K562 (cell line): ENCODE measurements around the gene NPPC. TPM values are rescaled to one million over a fixed set of nuclear protein-coding genes. Genes with fewer than 3 reads are reported as not detected.
A peak's percentile ranks its signal among the peaks of the same experiment; 100 is the strongest.

Experiments used
- ATAC-seq: fragments of 200-7000 bp; cut with Tn5 transposase; 3 replicates; pipeline ENCODE4 v1.9.1; 2020; ENCODE audit warnings: moderate library complexity
- BruUV-seq: library from RNA; stranded (reverse); fragments of 400-500 nt; replicated peaks from 2 replicates; lab custom pipeline; 2021; lab: Mats Ljungman, UMichigan
- CTCF ChIA-PET: fragments of 300-600 bp; formaldehyde crosslinking; extraction: SDS; loops from one replicate; lab custom pipeline; 2021; ENCODE audit warnings: low intra/inter-chr PET ratio; lab: Yijun Ruan, JAX
- POLR2A ChIA-PET: fragments of 300-600, 350-650 bp; sonication (Branson Sonifier 250); formaldehyde crosslinking; extraction: SDS; loops from one replicate; lab custom pipeline; 2021; ENCODE audit warnings: antibody characterized with exemption, inconsistent platforms; lab: Yijun Ruan, JAX
- DNase-seq, 4 experiments: peaks; one replicate each; pipeline versions ENCODE4 v3.0.0 to v3.0.0-alpha.2; 2011 to 2018; ENCODE audit warnings: low spot score in 3 of 4, mixed read lengths in 3 of 4; ENCODE audit errors: extremely low read depth in 1 of 4
- FAIRE-seq: peaks from 2 replicates; lab custom pipeline; 2011; peaks lifted over from hg19 to GRCh38; lab: Jason Lieb, UNC
- H2AFZ ChIP-seq: 2 replicates; pipeline ENCODE4 v1.6.0; 2011; ENCODE audit warnings: low read depth, low read length, control low read depth, inconsistent platforms
- H3K27ac ChIP-seq: fragments of 200-600 bp; 3 replicates; pipeline ENCODE4 v1.8.0; 2011; ENCODE audit warnings: low read depth, mild to moderate bottlenecking, control low read depth, inconsistent platforms, low read length, moderate library complexity, mixed read lengths; ENCODE audit errors: extremely low read depth
- H3K27me3 ChIP-seq, 2 experiments: fragments of 300-600 bp in 1 of 2; 2 replicates in 1 of 2; 3 replicates in 1 of 2; pipeline versions ENCODE4 v1.6.0 to v1.8.0; 2011; ENCODE audit warnings: inconsistent platforms in 2 of 2, low read length in 2 of 2, mild to moderate bottlenecking in 1 of 2, mixed read lengths in 1 of 2, moderate library complexity in 1 of 2; ENCODE audit not compliant: control insufficient read depth in 2 of 2, insufficient read depth in 2 of 2
- H3K36me3 ChIP-seq: fragments of 300-600 bp; 3 replicates; pipeline ENCODE4 v1.8.0; 2011; ENCODE audit warnings: mild to moderate bottlenecking, low read length, inconsistent platforms; ENCODE audit not compliant: control insufficient read depth, insufficient read depth
- H3K4me1 ChIP-seq, 2 experiments: fragments of 200-600 bp in 1 of 2; replicated peaks in 1 of 2; 2 replicates in 1 of 2; 3 replicates in 1 of 2; pipeline versions ENCODE4 v1.5.1 to v1.8.0; 2011; ENCODE audit warnings: inconsistent platforms in 2 of 2, low read length in 2 of 2, mild to moderate bottlenecking in 1 of 2, mixed read lengths in 1 of 2, moderate library complexity in 1 of 2; ENCODE audit not compliant: control insufficient read depth in 2 of 2, insufficient read depth in 2 of 2
- H3K4me2 ChIP-seq: 2 replicates; pipeline ENCODE4 v1.6.1; 2011; ENCODE audit warnings: low read length, control low read depth, inconsistent platforms, mixed read lengths; ENCODE audit not compliant: insufficient read depth
- H3K4me3 ChIP-seq: fragments of 200-600 bp; sonication (generic), shearing (Covaris generic); 2 replicates; pipeline ENCODE4 v1.5.1; 2016; ENCODE audit warnings: control low read depth, inconsistent platforms
- H3K79me2 ChIP-seq: fragments of 200-600 bp; 3 replicates; pipeline ENCODE4 v1.8.0; 2011; ENCODE audit warnings: low read length, inconsistent platforms; ENCODE audit not compliant: control insufficient read depth, insufficient read depth
- H3K9ac ChIP-seq, 2 experiments: 2 replicates each; pipeline versions ENCODE4 v1.6.0 to v1.6.1; 2011; ENCODE audit warnings: low read depth in 2 of 2, low read length in 2 of 2, control low read depth in 1 of 2, inconsistent platforms in 1 of 2, mild to moderate bottlenecking in 1 of 2, mixed read lengths in 1 of 2; ENCODE audit not compliant: insufficient read depth in 1 of 2
- H3K9me1 ChIP-seq: one replicate; pipeline ENCODE4 v1.6.0; 2011; ENCODE audit warnings: inconsistent platforms, mild to moderate bottlenecking, low read length, moderate library complexity; ENCODE audit not compliant: control insufficient read depth, insufficient read depth
- H3K9me3 ChIP-seq: replicated peaks from 2 replicates; pipeline ENCODE4 v1.5.1; 2011; ENCODE audit warnings: low read depth, low read length, inconsistent platforms; ENCODE audit not compliant: control insufficient read depth, insufficient read depth
- H4K20me1 ChIP-seq: replicated peaks from 2 replicates; pipeline ENCODE4 v1.6.1; 2011; ENCODE audit warnings: low read length, inconsistent platforms, mixed read lengths; ENCODE audit not compliant: control insufficient read depth, insufficient read depth
- CHD2 ChIP-seq: IDR thresholded peaks from 2 replicates; pipeline ENCODE4 v1.6.1; 2011; ENCODE audit warnings: low read depth, low read length
- EGR1 ChIP-seq: fragments of 450-650 bp; conservative IDR thresholded peaks from 2 replicates; pipeline ENCODE4 v1.6.1; 2017; ENCODE audit warnings: mild to moderate bottlenecking
- HDAC3 ChIP-seq: fragments of 450-650 bp; IDR thresholded peaks from 2 replicates; pipeline ENCODE4 v1.6.1; 2018; ENCODE audit warnings: borderline replicate concordance, mild to moderate bottlenecking, moderate library complexity; ENCODE audit not compliant: partially characterized antibody
- MAFF ChIP-seq: IDR thresholded peaks from 2 replicates; pipeline ENCODE4 v1.6.1; 2012; ENCODE audit warnings: low read length, improper control_type of control experiment
- PHB2 ChIP-seq: fragments of 450-650 bp; IDR thresholded peaks from 2 replicates; pipeline ENCODE4 v1.6.1; 2017; ENCODE audit warnings: low read depth
- RBM25 ChIP-seq: fragments of 200-400 bp; formaldehyde crosslinking; IDR thresholded peaks from 2 replicates; pipeline ENCODE4 v1.6.1; 2018; ENCODE audit warnings: low read length, low read depth, moderate library complexity; ENCODE audit not compliant: severe bottlenecking
- ZFP1 ChIP-seq: fragments of 450-650 bp; formaldehyde crosslinking; IDR thresholded peaks from 2 replicates; pipeline ENCODE4 v1.4.0; 2020; ENCODE audit warnings: mild to moderate bottlenecking, mixed read lengths
- WGBS: fragments of 100-300 bp; shearing (Covaris generic); methylation state at CpG from one replicate; pipeline ENCODE4 v1.1.6; 2016; ENCODE audit warnings: low coverage, mixed read lengths; ENCODE audit not compliant: insufficient coverage; ENCODE audit errors: missing lambda C conversion rate; 5-methylcytosine and 5-hydroxymethylcytosine counted together
- in situ Hi-C: fragments of 300-500 bp; cut with MboI; formaldehyde crosslinking; loops from 4 replicates; pipeline ENCODE4 v1.15.0; 2018; ENCODE audit warnings: inconsistent platforms, mixed read lengths
- intact Hi-C: fragments of 100-400 bp; cut with micrococcal nuclease; formaldehyde crosslinking; loops from 2 replicates; pipeline ENCODE4 v1.14.2; 2022
- polyA plus RNA-seq, 8 experiments: library from polyadenylated mRNA; depleted of rRNA in 4 of 8; stranded (reverse) in 5 of 8; unstranded in 3 of 8; fragments of >200 nt; fragmentation: Nextera tagmentation in 2 of 8; fragmentation: Illumina TruSeq in 1 of 8; extraction: Ambion mirVana in 2 of 8; extraction: Trizol in 1 of 8; gene quantifications; 2 replicates each; pipeline versions ENCODE4 v1.2.1 to v1.2.3, GENCODE V29; 2011 to 2014; ENCODE audit warnings: inconsistent platforms in 1 of 8, missing spikeins in 1 of 8
- total RNA-seq, 7 experiments: library from RNA; depleted of rRNA in 6 of 7; stranded (reverse); fragments of >200 nt in 6 of 7; fragmentation: Illumina TruSeq in 2 of 7; extraction: Trizol in 2 of 7; gene quantifications; 2 replicates each; pipeline versions ENCODE4 v1.2.1 to v1.2.3, GENCODE V29; 2011 to 2021; ENCODE audit warnings: low replicate concordance in 1 of 7
- TF ChIP-seq, protein P1 (sequence below), 2 experiments: IDR thresholded peaks; 2 replicates each; pipeline ENCODE4 v1.6.1; 2011; ENCODE audit warnings: borderline replicate concordance in 1 of 2, control low read depth in 1 of 2, low read depth in 1 of 2, low read length in 1 of 2, mild to moderate bottlenecking in 1 of 2, mixed read lengths in 1 of 2, moderate library complexity in 1 of 2; ENCODE audit not compliant: insufficient read depth in 1 of 2, insufficient read length in 1 of 2, poor library complexity in 1 of 2, severe bottlenecking in 1 of 2; ENCODE audit errors: extremely low read depth in 1 of 2
- TF ChIP-seq, protein P2 (sequence below): fragments of 450-650 bp; IDR thresholded peaks from 2 replicates; pipeline ENCODE4 v1.6.1; 2014; ENCODE audit warnings: low read depth, mild to moderate bottlenecking, moderate library complexity, borderline replicate concordance
- TF ChIP-seq, protein P3 (sequence below): IDR thresholded peaks from 2 replicates; pipeline ENCODE4 v1.6.1; 2016; ENCODE audit warnings: missing genetic modification characterization, missing compliant biosample characterization
- TF ChIP-seq, protein P4 (sequence below): fragments of 250-450 bp; sonication (Bioruptor Pico); IDR thresholded peaks from 2 replicates; pipeline ENCODE4 v1.4.0; 2020; ENCODE audit warnings: borderline replicate concordance

NPPC gene
- total and polyA plus RNA-seq, 9 of the 15 experiments (the other 6 are each of a cell fraction or from before 2014, with no cell fraction given) = not detected

DNA sequence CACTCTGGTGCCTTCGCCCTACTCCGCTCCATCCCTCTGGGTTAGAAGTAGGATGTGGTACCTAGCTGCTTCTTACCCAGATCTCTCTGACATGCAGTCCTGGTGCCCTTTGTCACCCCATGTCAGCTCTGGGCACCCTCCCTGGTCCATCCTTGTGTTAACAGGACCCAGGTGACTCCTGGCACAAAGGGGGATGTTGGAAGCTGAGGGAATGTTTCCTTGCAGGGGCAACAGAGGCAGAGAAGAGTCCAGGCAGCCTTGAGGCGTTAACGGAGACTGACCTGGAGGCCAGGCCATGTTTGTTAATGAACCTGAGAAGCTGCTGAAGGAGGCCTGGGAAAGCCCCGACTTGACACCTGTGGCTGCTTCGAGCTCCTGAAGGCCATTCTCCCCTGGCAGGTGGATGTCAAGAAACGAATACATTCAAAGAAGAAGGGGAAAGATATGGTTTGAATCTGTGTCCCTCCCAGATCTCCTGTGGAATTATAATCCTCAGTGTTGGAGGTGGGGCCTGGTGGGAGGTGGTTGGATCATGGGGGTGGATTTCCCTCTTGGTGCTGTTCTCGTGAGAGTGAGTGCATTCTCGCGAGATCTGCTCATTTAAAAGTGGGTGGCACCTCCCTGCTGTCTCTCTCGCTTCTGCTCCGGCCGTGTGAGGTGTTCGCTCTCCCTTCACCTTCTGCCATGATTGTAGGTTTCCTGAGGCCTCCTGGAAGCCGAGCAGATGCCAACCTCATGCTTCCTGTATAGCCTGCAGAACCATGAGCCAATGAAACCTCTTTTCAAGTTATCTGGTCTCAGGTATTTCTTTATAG is 31.4 kb downstream of the NPPC start:
- FAIRE-seq = no peak
- no peaks in the 10 kb centered on the region for H3K79me2 ChIP-seq
- in situ Hi-C loops (no loop called here), intact Hi-C loops (no loop called here)
- peak; percentile 90 for ATAC-seq
- no peak overlapping the region for H3K27ac ChIP-seq
- no peaks in the 10 kb centered on the region for H4K20me1 ChIP-seq
- peak in 2 of 4 experiments; percentile 17 to 43 for DNase-seq
- CTCF ChIA-PET = no interaction called here
- H3K9ac ChIP-seq = no peak overlapping the region
- H3K27me3 ChIP-seq = peaks cover 9 to 28% of the 10 kb centered on the region in 2 experiments; a peak in 4 of 5 replicates
- H3K9me1 ChIP-seq = no peaks in the 10 kb centered on the region
- no peaks in the 10 kb centered on the region for H3K36me3 ChIP-seq
- H3K4me3 ChIP-seq = no peak overlapping the region
- H2AFZ ChIP-seq = peak overlapping the region; percentile 43
- BruUV-seq = no TSS peak
- POLR2A ChIA-PET = interaction anchor here (0.6 kb wide), 1 partner anchor 338 kb away, joined by 3 read pairs; no protein-coding TSS in a partner anchor
- WGBS = 20% methylated on average over 11 of the region's 15 CpGs
- H3K4me1 ChIP-seq = no peaks in the 10 kb centered on the region; a peak in 1 of 5 replicates
- no peaks in the 10 kb centered on the region for H3K9me3 ChIP-seq
- peak overlapping the region; percentile 29; the same call in 1 of the 2 replicates for H3K4me2 ChIP-seq
- TF ChIP-seq, protein P1, sequence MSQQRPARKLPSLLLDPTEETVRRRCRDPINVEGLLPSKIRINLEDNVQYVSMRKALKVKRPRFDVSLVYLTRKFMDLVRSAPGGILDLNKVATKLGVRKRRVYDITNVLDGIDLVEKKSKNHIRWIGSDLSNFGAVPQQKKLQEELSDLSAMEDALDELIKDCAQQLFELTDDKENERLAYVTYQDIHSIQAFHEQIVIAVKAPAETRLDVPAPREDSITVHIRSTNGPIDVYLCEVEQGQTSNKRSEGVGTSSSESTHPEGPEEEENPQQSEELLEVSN (IDR thresholded peaks at IDR 0.05; ENCODE audit: borderline replicate concordance in 1 of 2, extremely low read depth in 1 of 2, insufficient read depth in 1 of 2, insufficient read length in 1 of 2, low read depth in 1 of 2, low read length in 1 of 2, poor library complexity in 1 of 2, severe bottlenecking in 1 of 2) = peak in 1 of 2 experiments; percentile 15
- TF ChIP-seq ZFP1 (CRISPR knock-in tag) (no peak), MAFF (peak; percentile 45; the same call in 1 of the 2 replicates), RBM25 (peak; percentile 86), PHB2 (no peak), HDAC3 (peak; percentile 25), CHD2 (peak; percentile 97), EGR1 (0 out of 2 replicates have a peak, but pooled peaks have one; percentile 6)
- TF ChIP-seq, protein P2, sequence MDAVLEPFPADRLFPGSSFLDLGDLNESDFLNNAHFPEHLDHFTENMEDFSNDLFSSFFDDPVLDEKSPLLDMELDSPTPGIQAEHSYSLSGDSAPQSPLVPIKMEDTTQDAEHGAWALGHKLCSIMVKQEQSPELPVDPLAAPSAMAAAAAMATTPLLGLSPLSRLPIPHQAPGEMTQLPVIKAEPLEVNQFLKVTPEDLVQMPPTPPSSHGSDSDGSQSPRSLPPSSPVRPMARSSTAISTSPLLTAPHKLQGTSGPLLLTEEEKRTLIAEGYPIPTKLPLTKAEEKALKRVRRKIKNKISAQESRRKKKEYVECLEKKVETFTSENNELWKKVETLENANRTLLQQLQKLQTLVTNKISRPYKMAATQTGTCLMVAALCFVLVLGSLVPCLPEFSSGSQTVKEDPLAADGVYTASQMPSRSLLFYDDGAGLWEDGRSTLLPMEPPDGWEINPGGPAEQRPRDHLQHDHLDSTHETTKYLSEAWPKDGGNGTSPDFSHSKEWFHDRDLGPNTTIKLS = peak; percentile 78; the same call in 1 of the 2 replicates
- TF ChIP-seq, protein P3, sequence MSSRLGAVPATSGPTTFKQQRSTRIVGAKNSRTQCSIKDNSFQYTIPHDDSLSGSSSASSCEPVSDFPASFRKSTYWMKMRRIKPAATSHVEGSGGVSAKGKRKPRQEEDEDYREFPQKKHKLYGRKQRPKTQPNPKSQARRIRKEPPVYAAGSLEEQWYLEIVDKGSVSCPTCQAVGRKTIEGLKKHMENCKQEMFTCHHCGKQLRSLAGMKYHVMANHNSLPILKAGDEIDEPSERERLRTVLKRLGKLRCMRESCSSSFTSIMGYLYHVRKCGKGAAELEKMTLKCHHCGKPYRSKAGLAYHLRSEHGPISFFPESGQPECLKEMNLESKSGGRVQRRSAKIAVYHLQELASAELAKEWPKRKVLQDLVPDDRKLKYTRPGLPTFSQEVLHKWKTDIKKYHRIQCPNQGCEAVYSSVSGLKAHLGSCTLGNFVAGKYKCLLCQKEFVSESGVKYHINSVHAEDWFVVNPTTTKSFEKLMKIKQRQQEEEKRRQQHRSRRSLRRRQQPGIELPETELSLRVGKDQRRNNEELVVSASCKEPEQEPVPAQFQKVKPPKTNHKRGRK (tag) = no peak
- TF ChIP-seq, protein P4, sequence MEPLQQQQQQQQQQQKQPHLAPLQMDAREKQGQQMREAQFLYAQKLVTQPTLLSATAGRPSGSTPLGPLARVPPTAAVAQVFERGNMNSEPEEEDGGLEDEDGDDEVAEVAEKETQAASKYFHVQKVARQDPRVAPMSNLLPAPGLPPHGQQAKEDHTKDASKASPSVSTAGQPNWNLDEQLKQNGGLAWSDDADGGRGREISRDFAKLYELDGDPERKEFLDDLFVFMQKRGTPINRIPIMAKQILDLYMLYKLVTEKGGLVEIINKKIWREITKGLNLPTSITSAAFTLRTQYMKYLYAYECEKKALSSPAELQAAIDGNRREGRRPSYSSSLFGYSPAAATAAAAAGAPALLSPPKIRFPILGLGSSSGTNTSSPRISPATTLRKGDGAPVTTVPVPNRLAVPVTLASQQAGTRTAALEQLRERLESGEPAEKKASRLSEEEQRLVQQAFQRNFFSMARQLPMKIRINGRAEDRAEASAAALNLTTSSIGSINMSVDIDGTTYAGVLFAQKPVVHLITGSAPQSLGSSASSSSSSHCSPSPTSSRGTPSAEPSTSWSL (CRISPR knock-in tag) = no peak
